ENCODE data around the gene AGPAT1. TPM values are rescaled to one million over a fixed set of nuclear protein-coding genes. Genes with fewer than 3 reads are reported as not detected.
A peak's percentile ranks its signal among the peaks of the same experiment; 100 is the strongest.

Gene AGPAT1
- total RNA-seq, 1 experiment from 2014 or later, result 84.5 TPM

DNA sequence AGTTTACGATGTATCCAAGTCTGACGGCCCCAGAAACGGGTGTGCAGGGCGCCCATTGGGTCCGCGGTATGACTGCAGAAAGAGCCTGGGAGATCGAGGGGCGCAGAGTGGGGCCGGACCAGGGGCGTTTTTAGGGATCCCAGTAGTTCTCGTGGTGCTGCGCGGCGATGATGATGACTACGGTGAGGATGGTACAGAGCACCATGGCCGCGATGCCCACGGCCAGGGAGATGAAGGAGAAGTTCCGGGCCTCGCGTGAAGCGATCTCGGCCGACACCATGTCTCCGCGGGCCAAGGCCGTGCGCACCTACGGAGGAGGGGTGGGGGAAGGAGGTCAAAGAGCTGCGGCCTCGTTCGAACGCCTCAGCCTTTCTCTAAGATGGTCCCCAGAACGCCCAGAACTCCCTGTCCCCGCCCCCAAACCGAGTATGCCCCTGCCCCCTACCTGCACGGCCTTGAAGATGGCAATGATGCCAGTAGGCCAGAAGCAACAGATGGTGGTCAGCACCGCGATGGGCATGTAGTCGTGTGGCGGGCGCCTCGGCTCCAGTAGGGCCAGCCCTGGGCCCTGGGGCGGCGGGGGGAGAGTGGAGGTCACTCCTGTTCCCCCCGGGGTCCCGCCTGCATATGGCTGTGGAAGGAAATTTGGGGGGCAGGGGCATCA lies 26.7 kb downstream of the AGPAT1 start:
- POLR2A ChIA-PET, result interaction anchor here (0.8 to 1.6 kb wide), 3 partner anchors 10 to 28 kb away, joined by 3 to 4 read pairs (median 3); partner anchors contain the start of gene FKBPL

GRCh38 chr6:32148289-32149091 lies 27.4 kb downstream of the AGPAT1 start:
- Mint-ChIP-seq H3K9me3 (no peaks in the 10 kb centered on the region), H3K4me3 (peak overlapping the region; percentile 95), H3K27ac (peak overlapping the region; percentile 12), H3K27me3 (ENCODE audit: low read depth) (peaks cover 65% of the 10 kb centered on the region), H3K4me1 (peaks cover 51% of the 10 kb centered on the region), H3K36me3 (no peaks in the 10 kb centered on the region)
- TF ChIP-seq KAT7 (CRISPR knock-in tag; IDR thresholded peaks at IDR 0.05; ENCODE audit: borderline replicate concordance), result no peak
- TF ChIP-seq CTCF (IDR thresholded peaks at IDR 0.05), result peak; percentile 46; the same call in 1 of the 2 replicates
- peak; percentile 96 for DNase-seq (ENCODE audit: low spot score)
- ATAC-seq, result peak; percentile 74
- ChIA-PET CTCF (interaction anchor here (0.5 to 2.9 kb wide), 17 partner anchors 10 to 1168 kb away, joined by 3 to 38 read pairs (median 4); partner anchors contain the start of genes ATF6B, EGFL8, FKBPL and TAP2), POLR2A (interaction anchor here (0.6 to 1.6 kb wide), 4 partner anchors 10 to 735 kb away, joined by 3 to 4 read pairs (median 3); partner anchors contain the start of gene FKBPL)

More for the DNA sequence above, 26.7 kb downstream of the AGPAT1 start:
- no peaks in the 10 kb centered on the region for H3K36me3 Mint-ChIP-seq
- no peak for ATAC-seq
- peak; percentile 25 for DNase-seq (ENCODE audit: low spot score)
- H3K9me3 Mint-ChIP-seq, result no peaks in the 10 kb centered on the region
- CTCF ChIA-PET, result interaction anchor here (0.5 to 2.9 kb wide), 18 partner anchors 8 to 1012 kb away, joined by 3 to 38 read pairs (median 6); partner anchors contain the start of genes ATF6B, EGFL8, FKBPL and TAP2
- peak; percentile 30; the same call in 1 of the 2 replicates for TF ChIP-seq CTCF (IDR thresholded peaks at IDR 0.05)
- TF ChIP-seq, protein P1, sequence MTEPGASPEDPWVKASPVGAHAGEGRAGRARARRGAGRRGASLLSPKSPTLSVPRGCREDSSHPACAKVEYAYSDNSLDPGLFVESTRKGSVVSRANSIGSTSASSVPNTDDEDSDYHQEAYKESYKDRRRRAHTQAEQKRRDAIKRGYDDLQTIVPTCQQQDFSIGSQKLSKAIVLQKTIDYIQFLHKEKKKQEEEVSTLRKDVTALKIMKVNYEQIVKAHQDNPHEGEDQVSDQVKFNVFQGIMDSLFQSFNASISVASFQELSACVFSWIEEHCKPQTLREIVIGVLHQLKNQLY (CRISPR knock-in tag; IDR thresholded peaks at IDR 0.05), result no peak
- TF ChIP-seq ZNF671 (CRISPR knock-in tag; IDR thresholded peaks at IDR 0.05), result no peak
- TF ChIP-seq, protein P2, sequence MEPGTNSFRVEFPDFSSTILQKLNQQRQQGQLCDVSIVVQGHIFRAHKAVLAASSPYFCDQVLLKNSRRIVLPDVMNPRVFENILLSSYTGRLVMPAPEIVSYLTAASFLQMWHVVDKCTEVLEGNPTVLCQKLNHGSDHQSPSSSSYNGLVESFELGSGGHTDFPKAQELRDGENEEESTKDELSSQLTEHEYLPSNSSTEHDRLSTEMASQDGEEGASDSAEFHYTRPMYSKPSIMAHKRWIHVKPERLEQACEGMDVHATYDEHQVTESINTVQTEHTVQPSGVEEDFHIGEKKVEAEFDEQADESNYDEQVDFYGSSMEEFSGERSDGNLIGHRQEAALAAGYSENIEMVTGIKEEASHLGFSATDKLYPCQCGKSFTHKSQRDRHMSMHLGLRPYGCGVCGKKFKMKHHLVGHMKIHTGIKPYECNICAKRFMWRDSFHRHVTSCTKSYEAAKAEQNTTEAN (CRISPR knock-in tag; IDR thresholded peaks at IDR 0.05), result no peak
- no peak for TF ChIP-seq SMAD4 (CRISPR knock-in tag; IDR thresholded peaks at IDR 0.05)
- TF ChIP-seq, protein P3, sequence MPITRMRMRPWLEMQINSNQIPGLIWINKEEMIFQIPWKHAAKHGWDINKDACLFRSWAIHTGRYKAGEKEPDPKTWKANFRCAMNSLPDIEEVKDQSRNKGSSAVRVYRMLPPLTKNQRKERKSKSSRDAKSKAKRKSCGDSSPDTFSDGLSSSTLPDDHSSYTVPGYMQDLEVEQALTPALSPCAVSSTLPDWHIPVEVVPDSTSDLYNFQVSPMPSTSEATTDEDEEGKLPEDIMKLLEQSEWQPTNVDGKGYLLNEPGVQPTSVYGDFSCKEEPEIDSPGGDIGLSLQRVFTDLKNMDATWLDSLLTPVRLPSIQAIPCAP (CRISPR knock-in tag; IDR thresholded peaks at IDR 0.05), result no peak
- H3K27me3 Mint-ChIP-seq (ENCODE audit: low read depth), result peaks cover 65% of the 10 kb centered on the region
- H3K4me1 Mint-ChIP-seq, result peaks cover 51% of the 10 kb centered on the region
- H3K4me3 Mint-ChIP-seq, result peak overlapping the region; percentile 95
- no peak overlapping the region for H3K27ac Mint-ChIP-seq

DNA sequence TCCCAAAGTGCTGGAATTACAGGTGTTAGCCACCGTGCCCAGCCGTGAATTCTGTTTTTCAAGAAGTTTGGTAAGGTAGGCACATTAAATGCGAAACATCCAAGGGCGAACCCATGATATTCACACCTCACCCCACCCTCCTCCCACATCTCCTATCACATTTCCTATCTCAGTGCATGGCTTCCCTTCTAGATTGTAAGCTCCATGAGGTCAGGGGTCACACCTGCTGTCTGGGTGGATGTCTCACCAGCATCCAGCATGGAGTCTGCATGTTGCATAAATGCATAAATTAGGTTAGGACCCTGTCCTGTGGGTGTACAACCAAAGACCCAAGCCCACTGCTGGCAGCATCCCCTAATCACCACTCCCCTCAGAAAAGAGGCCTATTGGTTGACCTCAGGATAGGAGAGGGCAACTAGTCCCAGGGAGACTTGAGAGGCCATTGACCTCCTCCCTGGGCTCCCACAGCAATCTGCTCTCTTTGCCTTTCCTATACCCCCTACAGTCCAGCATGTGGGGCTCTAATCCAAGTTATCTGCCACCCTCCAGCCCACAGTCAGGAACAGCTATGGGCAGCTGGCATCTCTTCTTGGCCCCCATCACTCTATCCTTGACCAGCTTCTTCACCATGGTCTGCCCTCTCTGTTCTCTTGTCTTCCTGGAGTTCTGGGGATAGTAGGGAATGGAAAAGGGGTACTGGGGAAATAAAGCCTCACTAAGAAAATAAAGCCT lies 28.3 kb downstream of the AGPAT1 start:
- ATAC-seq, result no peak
- POLR2A ChIA-PET, result no interaction called here
- no peak for TF ChIP-seq ZNF232 (CRISPR knock-in tag; IDR thresholded peaks at IDR 0.05)
- TF ChIP-seq ZNF396 (CRISPR knock-in tag; IDR thresholded peaks at IDR 0.05; ENCODE audit: borderline replicate concordance), result no peak
- TF ChIP-seq NR2C2 (CRISPR knock-in tag; IDR thresholded peaks at IDR 0.05), result no peak
- TF ChIP-seq ZNF263 (CRISPR knock-in tag; IDR thresholded peaks at IDR 0.05; ENCODE audit: low read depth), result no peak
- TF ChIP-seq, protein P4, sequence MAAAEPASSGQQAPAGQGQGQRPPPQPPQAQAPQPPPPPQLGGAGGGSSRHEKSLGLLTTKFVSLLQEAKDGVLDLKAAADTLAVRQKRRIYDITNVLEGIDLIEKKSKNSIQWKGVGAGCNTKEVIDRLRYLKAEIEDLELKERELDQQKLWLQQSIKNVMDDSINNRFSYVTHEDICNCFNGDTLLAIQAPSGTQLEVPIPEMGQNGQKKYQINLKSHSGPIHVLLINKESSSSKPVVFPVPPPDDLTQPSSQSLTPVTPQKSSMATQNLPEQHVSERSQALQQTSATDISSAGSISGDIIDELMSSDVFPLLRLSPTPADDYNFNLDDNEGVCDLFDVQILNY (CRISPR knock-in tag; IDR thresholded peaks at IDR 0.05), result no peak
- TF ChIP-seq, protein P3 (CRISPR knock-in tag; IDR thresholded peaks at IDR 0.05), result no peak
- TF ChIP-seq, protein P5, sequence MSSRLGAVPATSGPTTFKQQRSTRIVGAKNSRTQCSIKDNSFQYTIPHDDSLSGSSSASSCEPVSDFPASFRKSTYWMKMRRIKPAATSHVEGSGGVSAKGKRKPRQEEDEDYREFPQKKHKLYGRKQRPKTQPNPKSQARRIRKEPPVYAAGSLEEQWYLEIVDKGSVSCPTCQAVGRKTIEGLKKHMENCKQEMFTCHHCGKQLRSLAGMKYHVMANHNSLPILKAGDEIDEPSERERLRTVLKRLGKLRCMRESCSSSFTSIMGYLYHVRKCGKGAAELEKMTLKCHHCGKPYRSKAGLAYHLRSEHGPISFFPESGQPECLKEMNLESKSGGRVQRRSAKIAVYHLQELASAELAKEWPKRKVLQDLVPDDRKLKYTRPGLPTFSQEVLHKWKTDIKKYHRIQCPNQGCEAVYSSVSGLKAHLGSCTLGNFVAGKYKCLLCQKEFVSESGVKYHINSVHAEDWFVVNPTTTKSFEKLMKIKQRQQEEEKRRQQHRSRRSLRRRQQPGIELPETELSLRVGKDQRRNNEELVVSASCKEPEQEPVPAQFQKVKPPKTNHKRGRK (CRISPR knock-in tag; IDR thresholded peaks at IDR 0.05; ENCODE audit: borderline replicate concordance), result no peak
- no peak for TF ChIP-seq FOXP1 (CRISPR knock-in tag; IDR thresholded peaks at IDR 0.05; ENCODE audit: borderline replicate concordance)

More for the DNA sequence above, 28.3 kb downstream of the AGPAT1 start:
- peak overlapping the region; percentile 95 for H3K4me3 Mint-ChIP-seq
- H3K9me3 Mint-ChIP-seq, result no peaks in the 10 kb centered on the region
- DNase-seq (ENCODE audit: low spot score), result no peak
- peak overlapping the region; percentile 12; the same call in 1 of the 2 replicates for H3K27ac Mint-ChIP-seq
- H3K36me3 Mint-ChIP-seq, result no peaks in the 10 kb centered on the region
- peaks cover 46% of the 10 kb centered on the region for H3K4me1 Mint-ChIP-seq
- peaks cover 59% of the 10 kb centered on the region for H3K27me3 Mint-ChIP-seq (ENCODE audit: low read depth)
- CTCF ChIA-PET, result interaction anchor here (1.3 to 2.9 kb wide), 5 partner anchors 9 to 691 kb away, joined by 4 to 38 read pairs (median 11); partner anchors contain the start of genes ATF6B, FKBPL and TAP2

Measured in WTC11 (cell line).